DOHH2 (cell line): ENCODE data around the gene SNHG17.

ENCODE experiments used
- H3F3A ChIP-seq: fragments of 200-600 bp; sonication (generic), shearing (Covaris generic); 2 replicates; pipeline ENCODE4 v1.6.0; 2016; ENCODE audit warnings: antibody characterized with exemption, mild to moderate bottlenecking; ENCODE audit not compliant: control insufficient read depth, insufficient read depth
- H3K27ac ChIP-seq: fragments of 200-600 bp; sonication (generic); 2 replicates; pipeline ENCODE4 v1.5.1; 2014; ENCODE audit warnings: low read depth, mild to moderate bottlenecking, low read length, moderate library complexity
- H3K27me3 ChIP-seq: fragments of 200-600 bp; sonication (generic); 2 replicates; pipeline ENCODE4 v1.6.1; 2014; ENCODE audit warnings: mild to moderate bottlenecking, low read length, mixed read lengths; ENCODE audit not compliant: control insufficient read depth
- H3K36me3 ChIP-seq: fragments of 200-600 bp; sonication (generic); 2 replicates; pipeline ENCODE4 v1.6.1; 2014; ENCODE audit warnings: mild to moderate bottlenecking, low read length, moderate library complexity, mixed read lengths; ENCODE audit not compliant: control insufficient read depth
- H3K4me1 ChIP-seq: fragments of 200-600 bp; sonication (generic); 2 replicates; pipeline ENCODE4 v1.6.1; 2014; ENCODE audit warnings: mild to moderate bottlenecking, low read length, mixed read lengths; ENCODE audit not compliant: control insufficient read depth
- H3K4me2 ChIP-seq: fragments of 200-600 bp; sonication (generic); 2 replicates; pipeline ENCODE4 v1.6.0; 2014; ENCODE audit warnings: mild to moderate bottlenecking, low read length, moderate library complexity
- H3K4me3 ChIP-seq: fragments of 200-600 bp; sonication (generic); 2 replicates; pipeline ENCODE4 v1.5.1; 2014; ENCODE audit warnings: mild to moderate bottlenecking, low read length, mixed read lengths
- H3K79me2 ChIP-seq: fragments of 200-600 bp; sonication (generic); 2 replicates; pipeline ENCODE4 v1.6.1; 2014; ENCODE audit warnings: mild to moderate bottlenecking, low read length, mixed read lengths; ENCODE audit not compliant: control insufficient read depth
- H3K9me2 ChIP-seq: fragments of 200-600 bp; sonication (generic); replicated peaks from 2 replicates; pipeline ENCODE4 v1.6.1; 2014; ENCODE audit warnings: mild to moderate bottlenecking, low read length, mixed read lengths; ENCODE audit not compliant: control insufficient read depth
- H3K9me3 ChIP-seq: fragments of 200-600 bp; sonication (generic); 2 replicates; pipeline ENCODE4 v1.6.1; 2014; ENCODE audit warnings: antibody characterized with exemption, low read length, mixed read lengths; ENCODE audit not compliant: control insufficient read depth, insufficient read depth
- H4K20me1 ChIP-seq: fragments of 200-600 bp; sonication (generic); 2 replicates; pipeline ENCODE4 v1.6.0; 2014; ENCODE audit warnings: low read depth, mild to moderate bottlenecking, antibody characterized with exemption, low read length, moderate library complexity; ENCODE audit not compliant: control insufficient read depth, insufficient read depth
- EZH2phosphoT487 ChIP-seq: fragments of 200-600 bp; sonication (generic); IDR thresholded peaks from 2 replicates; pipeline ENCODE4 v1.6.1; 2017; ENCODE audit warnings: borderline replicate concordance, mild to moderate bottlenecking, antibody characterized with exemption, low read length, moderate library complexity, mixed read lengths
- TF ChIP-seq, protein P1 (sequence below): fragments of 200-600 bp; sonication (generic); IDR thresholded peaks from one replicate; pipeline ENCODE4 v1.5.1; 2014; ENCODE audit warnings: antibody characterized with exemption, mild to moderate bottlenecking, low read depth, low read length; ENCODE audit not compliant: poor library complexity, severe bottlenecking

SNHG17 gene

DNA sequence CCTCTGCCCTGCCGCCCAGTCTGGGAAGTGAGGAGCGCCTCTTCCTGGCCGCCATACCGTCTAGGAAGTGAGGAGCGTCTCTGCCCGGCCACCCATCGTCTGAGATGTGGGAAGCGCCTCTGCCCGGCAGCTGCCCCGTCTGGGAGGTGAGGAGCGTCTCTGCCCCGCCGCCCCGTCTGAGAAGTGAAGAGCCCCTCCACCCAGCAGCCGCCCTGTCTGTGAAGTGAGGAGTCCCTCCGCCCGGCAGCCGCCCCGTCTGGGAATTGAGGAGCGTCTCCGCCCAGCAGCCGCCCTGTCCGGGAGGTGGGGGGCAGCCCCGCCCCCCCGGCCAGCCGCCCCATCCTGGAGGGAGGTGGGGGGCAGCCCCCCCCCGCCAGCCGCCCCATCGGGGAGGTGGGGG, 27.8 kb downstream of the SNHG17 start:
- no peaks in the 10 kb centered on the region for H3K27me3 ChIP-seq
- H3K27ac ChIP-seq = no peak overlapping the region
- peaks cover 34% of the 10 kb centered on the region for H3K36me3 ChIP-seq
- no peaks in the 10 kb centered on the region for H4K20me1 ChIP-seq
- H3F3A ChIP-seq = peaks cover 17% of the 10 kb centered on the region
- no peak overlapping the region for H3K4me2 ChIP-seq
- H3K9me2 ChIP-seq = no peaks in the 10 kb centered on the region
- no peaks in the 10 kb centered on the region for H3K79me2 ChIP-seq
- H3K9me3 ChIP-seq = no peaks in the 10 kb centered on the region
- TF ChIP-seq EZH2phosphoT487 = no peak
- TF ChIP-seq, protein P1, sequence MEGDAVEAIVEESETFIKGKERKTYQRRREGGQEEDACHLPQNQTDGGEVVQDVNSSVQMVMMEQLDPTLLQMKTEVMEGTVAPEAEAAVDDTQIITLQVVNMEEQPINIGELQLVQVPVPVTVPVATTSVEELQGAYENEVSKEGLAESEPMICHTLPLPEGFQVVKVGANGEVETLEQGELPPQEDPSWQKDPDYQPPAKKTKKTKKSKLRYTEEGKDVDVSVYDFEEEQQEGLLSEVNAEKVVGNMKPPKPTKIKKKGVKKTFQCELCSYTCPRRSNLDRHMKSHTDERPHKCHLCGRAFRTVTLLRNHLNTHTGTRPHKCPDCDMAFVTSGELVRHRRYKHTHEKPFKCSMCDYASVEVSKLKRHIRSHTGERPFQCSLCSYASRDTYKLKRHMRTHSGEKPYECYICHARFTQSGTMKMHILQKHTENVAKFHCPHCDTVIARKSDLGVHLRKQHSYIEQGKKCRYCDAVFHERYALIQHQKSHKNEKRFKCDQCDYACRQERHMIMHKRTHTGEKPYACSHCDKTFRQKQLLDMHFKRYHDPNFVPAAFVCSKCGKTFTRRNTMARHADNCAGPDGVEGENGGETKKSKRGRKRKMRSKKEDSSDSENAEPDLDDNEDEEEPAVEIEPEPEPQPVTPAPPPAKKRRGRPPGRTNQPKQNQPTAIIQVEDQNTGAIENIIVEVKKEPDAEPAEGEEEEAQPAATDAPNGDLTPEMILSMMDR = no peak
- H3K4me3 ChIP-seq = no peak overlapping the region
- no peaks in the 10 kb centered on the region for H3K4me1 ChIP-seq

DNA sequence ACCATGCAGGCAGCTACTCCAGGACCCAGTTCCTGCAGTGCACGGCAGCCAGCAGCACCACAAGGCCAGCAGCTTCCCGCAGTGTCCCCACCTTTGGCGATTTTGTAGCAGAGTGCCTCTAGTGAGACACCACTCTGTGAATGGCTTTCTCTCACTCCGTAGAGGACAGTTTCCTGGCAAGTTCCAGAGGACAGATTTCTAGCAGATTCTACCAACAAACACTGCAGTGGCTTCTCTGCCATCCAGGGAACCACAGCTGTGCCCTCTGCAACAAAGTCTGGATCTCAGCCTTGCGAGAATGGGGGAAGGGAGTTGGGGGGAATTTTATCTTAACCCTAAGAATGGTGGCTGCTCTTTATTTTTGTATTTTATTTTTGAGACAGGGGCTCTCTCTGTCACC, 28.7 kb downstream of the SNHG17 start:
- no peaks in the 10 kb centered on the region for H3K79me2 ChIP-seq
- H3K27me3 ChIP-seq = no peaks in the 10 kb centered on the region
- H3K4me1 ChIP-seq = no peaks in the 10 kb centered on the region
- H3K9me2 ChIP-seq = no peaks in the 10 kb centered on the region
- H3K9me3 ChIP-seq = no peaks in the 10 kb centered on the region
- H3F3A ChIP-seq = peaks cover 17% of the 10 kb centered on the region
- no peaks in the 10 kb centered on the region for H4K20me1 ChIP-seq
- TF ChIP-seq, protein P1 = no peak
- TF ChIP-seq EZH2phosphoT487 = no peak
- H3K27ac ChIP-seq = no peak overlapping the region
- no peak overlapping the region for H3K4me3 ChIP-seq
- H3K4me2 ChIP-seq = no peak overlapping the region
- peaks cover 27% of the 10 kb centered on the region for H3K36me3 ChIP-seq

DNA sequence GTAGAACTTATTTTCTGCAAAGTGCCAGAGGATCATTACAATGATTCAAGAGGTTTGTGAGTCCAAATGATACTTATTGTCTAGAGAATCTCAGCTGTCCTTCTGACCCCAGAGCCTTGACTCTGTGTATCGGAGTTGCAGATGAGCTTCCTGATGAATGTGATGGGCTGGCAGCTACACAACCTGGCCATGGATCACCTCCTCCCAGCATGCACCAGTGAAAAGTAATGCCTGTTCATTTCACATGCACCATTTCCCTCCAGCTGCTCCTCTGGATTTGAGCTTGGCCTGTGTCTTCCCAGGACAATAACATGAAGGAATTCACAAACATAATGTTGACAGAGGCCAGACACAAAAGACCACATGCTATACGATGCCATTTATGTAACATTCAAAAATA, 30.0 kb downstream of the SNHG17 start:
- no peaks in the 10 kb centered on the region for H3K27me3 ChIP-seq
- no peaks in the 10 kb centered on the region for H3K9me2 ChIP-seq
- H3K27ac ChIP-seq = no peak overlapping the region
- H3K36me3 ChIP-seq = peaks cover 15% of the 10 kb centered on the region
- peaks cover 17% of the 10 kb centered on the region for H3F3A ChIP-seq
- H4K20me1 ChIP-seq = no peaks in the 10 kb centered on the region
- H3K4me1 ChIP-seq = no peaks in the 10 kb centered on the region
- H3K4me3 ChIP-seq = no peak overlapping the region
- no peak overlapping the region for H3K4me2 ChIP-seq
- no peak for TF ChIP-seq EZH2phosphoT487
- TF ChIP-seq, protein P1 = no peak
- H3K9me3 ChIP-seq = no peaks in the 10 kb centered on the region
- H3K79me2 ChIP-seq = no peaks in the 10 kb centered on the region
